ENCODE measurements around the gene RPS6KA5.

GRCh38 chr14:91055016-91055415 lies 5.4 kb downstream of the RPS6KA5 start:
- TF ChIP-seq CTCF (IDR thresholded peaks at IDR 0.05): no peak
- TF ChIP-seq POLR2A (IDR thresholded peaks at IDR 0.05): no peak
- TF ChIP-seq POLR2AphosphoS5 (IDR thresholded peaks at IDR 0.05): no peak

Measured in breast epithelium (tissue), 3 donors.